Large intestine (tissue), 3 donors: ENCODE results near the gene JAG2. TPM values are rescaled to one million over a fixed set of nuclear protein-coding genes. Genes with fewer than 3 reads are reported as not detected.

ENCODE experiments used
- DNase-seq, 2 donors: peaks; one replicate each; pipeline versions ENCODE4 v3.0.0 to v3.0.0-alpha.2; 2013
- H3K27ac ChIP-seq: one replicate; pipeline ENCODE4 v1.5.1; 2013; ENCODE audit warnings: low read length
- H3K27me3 ChIP-seq: 2 replicates; pipeline ENCODE4 v1.6.1; 2013; ENCODE audit warnings: low read length; ENCODE audit not compliant: control insufficient read depth, insufficient read depth
- H3K36me3 ChIP-seq: 2 replicates; pipeline ENCODE4 v1.6.1; 2013; ENCODE audit warnings: low read length; ENCODE audit not compliant: control insufficient read depth, insufficient read depth
- H3K4me1 ChIP-seq: one replicate; pipeline ENCODE4 v1.6.1; 2013; ENCODE audit warnings: low read length; ENCODE audit not compliant: control insufficient read depth, insufficient read depth
- H3K4me3 ChIP-seq: one replicate; pipeline ENCODE4 v1.5.1; 2013; ENCODE audit warnings: low read length
- H3K9me3 ChIP-seq: one replicate; pipeline ENCODE4 v1.6.1; 2013; ENCODE audit warnings: mild to moderate bottlenecking, low read depth, low read length, moderate library complexity; ENCODE audit not compliant: control insufficient read depth
- WGBS: methylation state at CpG from one replicate; pipeline ENCODE4 v1.1.5; 2013; ENCODE audit warnings: low lambda C conversion rate; ENCODE audit not compliant: insufficient coverage; 5-methylcytosine and 5-hydroxymethylcytosine counted together
- polyA plus RNA-seq: library from polyadenylated mRNA; unstranded; fragments of 120-200 nt; gene quantifications from one replicate; pipeline ENCODE4 v1.2.1, GENCODE V29; 2013

Gene JAG2
- polyA plus RNA-seq, 1 donor, result 11.0 TPM

- WGBS, result no CpG with 5 or more reads among the region's 30 CpGs
- no peak overlapping the region for H3K4me3 ChIP-seq
- H3K4me1 ChIP-seq, result no peaks in the 10 kb centered on the region
- H3K27ac ChIP-seq, result no peak overlapping the region
- H3K36me3 ChIP-seq, result peaks cover 34% of the 10 kb centered on the region
- H3K9me3 ChIP-seq, result no peaks in the 10 kb centered on the region
- H3K27me3 ChIP-seq, result no peaks in the 10 kb centered on the region
- DNase-seq, result no peak
These were observed 41.9 kb upstream of the JAG2 start for GRCh38 chr14:105210266-105211025.

- Histone ChIP-seq H3K27ac (no peak overlapping the region), H3K36me3 (peaks cover 34% of the 10 kb centered on the region), H3K4me3 (no peak overlapping the region), H3K27me3 (no peaks in the 10 kb centered on the region), H3K4me1 (no peaks in the 10 kb centered on the region), H3K9me3 (no peaks in the 10 kb centered on the region)
- no CpG with 5 or more reads among the region's 16 CpGs for WGBS
- DNase-seq, result no peak
These were observed 41.1 kb upstream of the JAG2 start for GRCh38 chr14:105209646-105210045.

GRCh38 chr14:105209091-105209490, 40.5 kb upstream of the JAG2 start:
- H3K4me3 ChIP-seq, result no peak overlapping the region
- no CpG with 5 or more reads among the region's 8 CpGs for WGBS
- H3K9me3 ChIP-seq, result no peaks in the 10 kb centered on the region
- DNase-seq, result no peak
- no peaks in the 10 kb centered on the region for H3K4me1 ChIP-seq
- no peak overlapping the region for H3K27ac ChIP-seq
- H3K27me3 ChIP-seq, result no peaks in the 10 kb centered on the region
- peaks cover 34% of the 10 kb centered on the region for H3K36me3 ChIP-seq

GRCh38 chr14:105208738-105209075, 40.1 kb upstream of the JAG2 start:
- H3K27me3 ChIP-seq, result no peaks in the 10 kb centered on the region
- no peaks in the 10 kb centered on the region for H3K4me1 ChIP-seq
- DNase-seq, result no peak
- WGBS, result no CpG with 5 or more reads among the region's 12 CpGs
- no peak overlapping the region for H3K4me3 ChIP-seq
- no peak overlapping the region for H3K27ac ChIP-seq
- H3K9me3 ChIP-seq, result no peaks in the 10 kb centered on the region
- peaks cover 32% of the 10 kb centered on the region for H3K36me3 ChIP-seq

GRCh38 chr14:105207996-105208737, 39.6 kb upstream of the JAG2 start:
- WGBS, result no CpG with 5 or more reads among the region's 25 CpGs

GRCh38 chr14:105207460-105207901, 38.9 kb upstream of the JAG2 start:
- no peak for DNase-seq
- H3K4me1 ChIP-seq, result no peaks in the 10 kb centered on the region
- H3K9me3 ChIP-seq, result no peaks in the 10 kb centered on the region
- H3K27me3 ChIP-seq, result peaks cover 6% of the 10 kb centered on the region
- WGBS, result no CpG with 5 or more reads among the region's 13 CpGs
- H3K4me3 ChIP-seq, result no peak overlapping the region
- H3K27ac ChIP-seq, result no peak overlapping the region
- peaks cover 25% of the 10 kb centered on the region for H3K36me3 ChIP-seq

More at GRCh38 chr14:105207996-105208737, 39.6 kb upstream of the JAG2 start:
- Histone ChIP-seq H3K4me1 (no peaks in the 10 kb centered on the region), H3K27ac (no peak overlapping the region), H3K4me3 (no peak overlapping the region), H3K36me3 (peaks cover 29% of the 10 kb centered on the region), H3K27me3 (peaks cover under 1% of the 10 kb centered on the region), H3K9me3 (no peaks in the 10 kb centered on the region)
- no peak for DNase-seq

GRCh38 chr14:105206873-105207272, 38.3 kb upstream of the JAG2 start:
- no peak for DNase-seq
- peaks cover 12% of the 10 kb centered on the region for H3K27me3 ChIP-seq
- H3K9me3 ChIP-seq, result no peaks in the 10 kb centered on the region
- WGBS, result no CpG with 5 or more reads among the region's 5 CpGs
- H3K4me1 ChIP-seq, result no peaks in the 10 kb centered on the region
- no peak overlapping the region for H3K27ac ChIP-seq
- H3K4me3 ChIP-seq, result no peak overlapping the region
- peaks cover 19% of the 10 kb centered on the region for H3K36me3 ChIP-seq

- DNase-seq, result no peak
- peaks cover 10% of the 10 kb centered on the region for H3K36me3 ChIP-seq
- H3K4me1 ChIP-seq, result no peaks in the 10 kb centered on the region
- peaks cover 2% of the 10 kb centered on the region for H3K9me3 ChIP-seq
- H3K27ac ChIP-seq, result no peak overlapping the region
- no CpG with 5 or more reads among the region's 12 CpGs for WGBS
- peaks cover 23% of the 10 kb centered on the region for H3K27me3 ChIP-seq
- H3K4me3 ChIP-seq, result no peak overlapping the region
These were observed 37.2 kb upstream of the JAG2 start for GRCh38 chr14:105205673-105206208.

- Histone ChIP-seq H3K4me1 (no peaks in the 10 kb centered on the region), H3K4me3 (no peak overlapping the region), H3K9me3 (peaks cover 2% of the 10 kb centered on the region), H3K36me3 (peaks cover 6% of the 10 kb centered on the region), H3K27me3 (peaks cover 30% of the 10 kb centered on the region), H3K27ac (no peak overlapping the region)
- no peak for DNase-seq
- WGBS, result no CpG with 5 or more reads among the region's 21 CpGs
These were observed 36.5 kb upstream of the JAG2 start for GRCh38 chr14:105204931-105205672.
